Globus pallidus (tissue), 1 donor: Measurements from ENCODE around the gene NIPBL.
"Not testable (repeated sequence)": the region's sequence is repeated elsewhere in the genome, so short reads cannot be mapped to it uniquely, and the experiment has no call there.

ENCODE experiments used
- DNase-seq: peaks from one replicate; pipeline ENCODE4 v3.0.0-alpha.2; 2015; ENCODE audit warnings: low spot score

Gene NIPBL, protein sequence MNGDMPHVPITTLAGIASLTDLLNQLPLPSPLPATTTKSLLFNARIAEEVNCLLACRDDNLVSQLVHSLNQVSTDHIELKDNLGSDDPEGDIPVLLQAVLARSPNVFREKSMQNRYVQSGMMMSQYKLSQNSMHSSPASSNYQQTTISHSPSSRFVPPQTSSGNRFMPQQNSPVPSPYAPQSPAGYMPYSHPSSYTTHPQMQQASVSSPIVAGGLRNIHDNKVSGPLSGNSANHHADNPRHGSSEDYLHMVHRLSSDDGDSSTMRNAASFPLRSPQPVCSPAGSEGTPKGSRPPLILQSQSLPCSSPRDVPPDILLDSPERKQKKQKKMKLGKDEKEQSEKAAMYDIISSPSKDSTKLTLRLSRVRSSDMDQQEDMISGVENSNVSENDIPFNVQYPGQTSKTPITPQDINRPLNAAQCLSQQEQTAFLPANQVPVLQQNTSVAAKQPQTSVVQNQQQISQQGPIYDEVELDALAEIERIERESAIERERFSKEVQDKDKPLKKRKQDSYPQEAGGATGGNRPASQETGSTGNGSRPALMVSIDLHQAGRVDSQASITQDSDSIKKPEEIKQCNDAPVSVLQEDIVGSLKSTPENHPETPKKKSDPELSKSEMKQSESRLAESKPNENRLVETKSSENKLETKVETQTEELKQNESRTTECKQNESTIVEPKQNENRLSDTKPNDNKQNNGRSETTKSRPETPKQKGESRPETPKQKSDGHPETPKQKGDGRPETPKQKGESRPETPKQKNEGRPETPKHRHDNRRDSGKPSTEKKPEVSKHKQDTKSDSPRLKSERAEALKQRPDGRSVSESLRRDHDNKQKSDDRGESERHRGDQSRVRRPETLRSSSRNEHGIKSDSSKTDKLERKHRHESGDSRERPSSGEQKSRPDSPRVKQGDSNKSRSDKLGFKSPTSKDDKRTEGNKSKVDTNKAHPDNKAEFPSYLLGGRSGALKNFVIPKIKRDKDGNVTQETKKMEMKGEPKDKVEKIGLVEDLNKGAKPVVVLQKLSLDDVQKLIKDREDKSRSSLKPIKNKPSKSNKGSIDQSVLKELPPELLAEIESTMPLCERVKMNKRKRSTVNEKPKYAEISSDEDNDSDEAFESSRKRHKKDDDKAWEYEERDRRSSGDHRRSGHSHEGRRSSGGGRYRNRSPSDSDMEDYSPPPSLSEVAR (N-terminal part only)

GRCh38 chr5:36876299-36876964, at the start of gene NIPBL:
NIPBL (plus strand) TSS chr5:36876769; CDS start chr5:36953697, 76,928 bp downstream.
- peak; percentile 94 for DNase-seq

GRCh38 chr5:36832274-36832673, 44.3 kb upstream of the NIPBL start:
- DNase-seq, result no peak

DNA sequence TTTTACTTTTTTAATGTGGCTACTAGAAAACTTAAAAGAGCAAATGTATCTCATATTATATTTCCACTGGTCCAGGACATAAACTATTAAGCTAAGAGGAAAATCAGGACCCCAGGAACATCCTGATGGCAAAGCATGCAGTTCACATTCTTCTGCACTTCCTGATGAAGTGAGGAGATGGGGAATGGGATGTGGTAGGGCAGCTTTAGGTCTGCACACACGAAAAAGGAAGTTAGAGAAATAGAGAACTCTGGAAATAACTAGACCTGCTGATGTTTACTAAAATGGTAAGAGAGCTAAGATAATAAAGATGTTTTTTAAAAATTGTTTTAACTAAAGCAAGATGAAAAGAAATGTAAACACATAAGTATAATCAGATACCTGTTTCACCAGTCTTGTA, 39.7 kb upstream of the NIPBL start:
- peak; percentile 41 for DNase-seq

GRCh38 chr5:36839489-36840476, 36.8 kb upstream of the NIPBL start:
- no peak for DNase-seq

- no peak for DNase-seq
These were observed 34.9 kb upstream of the NIPBL start for GRCh38 chr5:36841677-36842076.

DNA sequence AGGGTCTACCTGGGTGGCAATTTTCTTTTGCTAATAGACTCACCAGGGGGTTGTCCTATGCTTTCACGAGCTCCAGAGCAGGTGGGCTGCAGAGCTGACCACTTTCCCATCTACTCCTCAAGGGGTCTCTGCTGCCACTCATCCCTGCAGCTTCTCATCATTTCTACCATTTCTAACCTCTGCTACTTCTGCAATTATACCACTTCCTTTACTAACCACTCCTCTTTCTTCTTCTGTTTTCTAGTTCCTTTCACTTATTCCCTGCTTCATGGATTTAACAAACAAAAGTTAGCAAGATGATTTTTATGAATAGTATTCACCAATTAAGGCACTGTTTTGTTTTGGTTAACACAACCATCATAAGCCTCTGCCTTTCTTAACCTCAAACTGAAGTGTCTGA, 34.5 kb upstream of the NIPBL start:
- DNase-seq, result no peak

DNA sequence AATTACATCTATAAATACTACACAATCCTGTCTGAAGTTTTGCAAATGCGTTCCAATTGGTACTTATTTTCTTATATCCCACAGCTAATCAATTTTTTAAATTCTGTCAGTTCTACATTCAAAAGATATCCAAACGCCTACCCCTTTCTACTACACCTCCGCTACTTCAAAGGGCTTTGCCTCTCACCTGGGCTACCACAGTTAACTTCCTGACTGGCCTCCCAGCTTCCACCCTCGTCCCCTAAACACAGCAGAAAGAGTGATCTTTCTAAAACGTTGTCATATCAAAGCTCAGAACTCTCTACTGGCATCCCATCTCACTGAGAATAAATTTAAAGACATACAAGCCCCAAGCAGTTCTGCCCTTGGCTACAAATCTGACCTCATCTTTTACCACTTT, 32.3 kb upstream of the NIPBL start:
- no peak for DNase-seq

DNA sequence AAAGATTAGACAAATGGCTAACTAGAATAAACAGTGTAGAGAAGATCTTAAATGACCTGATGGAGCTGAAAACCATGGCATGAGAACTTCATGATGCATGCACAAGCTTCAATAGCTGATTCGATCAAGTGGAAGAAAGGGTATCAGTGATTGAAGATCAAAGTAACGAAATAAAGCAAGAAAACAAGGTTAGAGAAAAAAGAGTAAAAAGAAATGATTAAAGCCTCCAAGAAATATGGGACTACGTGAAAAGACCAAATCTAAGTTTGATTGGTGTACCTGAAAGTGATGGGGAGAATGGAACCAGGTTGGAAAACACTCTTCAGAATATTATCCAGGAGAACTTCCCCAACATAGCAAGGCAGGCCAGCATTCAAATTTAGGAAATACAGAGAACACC, 28.0 kb upstream of the NIPBL start:
- not testable (repeated sequence) for DNase-seq

DNA sequence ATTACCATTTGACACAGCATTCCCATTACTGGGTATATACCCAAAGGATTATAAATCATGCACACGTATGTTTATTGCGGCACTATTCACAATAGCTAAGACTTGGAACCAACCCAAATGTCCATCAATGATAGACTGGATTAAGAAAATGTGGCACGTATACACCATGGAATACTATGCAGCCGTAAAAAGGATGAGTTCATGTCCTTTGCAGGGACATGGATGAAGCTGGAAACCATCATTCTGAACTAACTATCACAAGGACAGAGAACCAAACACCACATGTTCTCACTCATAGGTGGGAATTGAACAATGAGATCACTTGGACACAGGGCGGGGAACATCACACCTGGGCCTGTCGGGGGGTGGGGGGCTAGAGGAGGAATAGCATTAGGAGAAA, 23.7 kb upstream of the NIPBL start:
- not testable (repeated sequence) for DNase-seq

DNA sequence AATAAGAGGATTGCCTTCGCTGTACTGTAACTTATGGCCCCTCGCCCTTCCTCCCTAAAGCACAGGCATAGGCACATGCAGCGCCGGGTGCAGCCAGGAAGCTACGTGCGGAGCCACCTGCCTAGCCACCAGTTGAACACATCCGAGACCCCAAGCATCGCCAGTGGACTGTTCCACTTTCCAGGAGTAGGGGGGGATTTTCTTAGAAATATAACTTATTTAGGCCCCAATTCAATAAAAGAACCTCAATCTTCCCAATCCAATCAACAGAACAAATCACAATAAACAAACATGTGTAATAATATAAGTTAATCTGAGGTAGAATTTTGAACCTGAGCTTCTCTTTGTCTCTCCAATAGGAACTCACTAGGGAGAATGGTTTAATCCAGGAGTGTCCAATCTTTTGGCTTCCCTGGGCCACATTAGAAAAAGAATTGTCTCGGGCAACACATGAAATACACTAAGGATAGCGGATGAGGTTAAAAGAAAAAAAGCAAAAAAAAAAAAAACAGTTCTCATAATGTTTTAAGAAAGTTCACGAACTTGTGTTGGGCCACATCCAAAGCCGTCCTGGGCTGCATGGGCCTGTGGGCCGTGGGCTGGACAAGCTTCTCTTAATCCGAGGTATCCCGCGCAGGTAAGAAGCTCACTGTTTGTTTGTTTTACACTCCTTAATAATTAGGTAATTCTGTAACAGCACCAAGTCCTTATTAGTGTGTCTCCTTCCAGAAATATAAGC, 22.0 kb upstream of the NIPBL start:
- no peak for DNase-seq

GRCh38 chr5:36855141-36855495, 21.5 kb upstream of the NIPBL start:
- no peak for DNase-seq

DNA sequence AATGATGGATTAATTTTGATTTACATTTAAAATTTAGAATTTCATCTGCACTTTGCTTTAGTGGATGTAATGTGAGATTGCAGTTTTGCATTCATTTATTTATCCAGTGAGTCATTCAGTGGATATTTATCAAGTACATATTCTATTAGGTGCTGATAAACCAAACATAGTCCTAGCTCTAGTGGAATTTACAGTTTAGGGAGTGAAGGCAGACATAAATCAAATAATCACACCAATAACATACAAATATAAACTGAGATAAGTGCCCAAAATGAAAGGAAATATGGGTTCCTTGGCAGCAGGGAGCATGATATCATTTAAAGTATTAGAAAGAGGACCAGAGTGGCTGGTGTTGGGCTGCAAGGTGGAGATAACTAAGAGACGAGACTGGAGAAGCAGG, 14.7 kb upstream of the NIPBL start:
- no peak for DNase-seq

- peak; percentile 66 for DNase-seq
These were observed 6.0 kb upstream of the NIPBL start for GRCh38 chr5:36870399-36871040.

DNA sequence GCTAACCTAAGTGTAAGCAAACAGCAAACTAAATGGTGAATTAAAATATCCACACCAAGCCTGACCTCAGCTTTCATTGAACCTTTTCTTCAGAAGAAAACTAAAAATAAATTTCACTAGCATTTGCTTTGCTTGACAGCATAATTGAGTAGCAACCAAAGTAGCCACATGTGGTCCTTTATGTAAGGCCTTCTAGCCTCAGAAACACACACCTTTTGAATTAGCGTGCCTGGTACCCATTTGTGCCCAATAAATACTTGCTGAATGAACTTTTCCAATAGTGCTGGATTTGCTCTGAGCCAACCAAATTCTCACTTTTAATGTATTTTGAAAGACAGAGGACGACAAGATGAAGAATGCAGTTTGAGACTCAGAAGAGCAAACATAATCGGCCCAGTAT, 2.1 kb upstream of the NIPBL start:
- DNase-seq, result peak; percentile 21

GRCh38 chr5:36875051-36875789, 1.3 kb upstream of the NIPBL start:
- peak; percentile 57 for DNase-seq

GRCh38 chr5:36875790-36876298, 725 bp upstream of the NIPBL start:
- peak; percentile 87 for DNase-seq

DNA sequence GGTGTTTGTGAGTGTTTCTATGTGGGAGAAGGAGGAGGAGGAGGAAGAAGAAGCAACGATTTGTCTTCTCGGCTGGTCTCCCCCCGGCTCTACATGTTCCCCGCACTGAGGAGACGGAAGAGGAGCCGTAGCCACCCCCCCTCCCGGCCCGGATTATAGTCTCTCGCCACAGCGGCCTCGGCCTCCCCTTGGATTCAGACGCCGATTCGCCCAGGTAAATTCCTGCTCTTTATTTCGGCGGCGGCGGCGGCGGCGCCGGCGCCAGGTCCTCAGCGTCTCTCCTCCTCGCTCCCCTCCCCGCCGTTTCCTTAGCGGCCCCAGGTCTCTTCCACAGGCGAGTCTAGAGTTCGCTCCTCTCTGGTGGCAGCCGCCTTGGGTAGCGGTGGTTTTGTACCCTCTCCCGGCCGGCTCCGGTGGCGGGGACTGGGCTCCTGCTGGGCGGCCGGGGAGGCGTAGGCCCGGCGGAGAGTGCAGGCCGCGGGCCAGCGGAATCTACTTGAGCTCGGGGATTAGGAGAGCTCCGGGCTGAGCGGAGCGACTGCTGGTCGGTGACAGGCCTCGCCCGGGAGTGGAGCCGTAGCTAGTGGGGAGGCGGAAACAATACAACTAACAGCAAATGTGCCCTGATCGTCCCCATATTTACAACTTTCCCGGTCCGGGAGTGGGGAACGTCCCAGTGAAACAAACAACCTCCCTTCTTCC, 547 bp downstream of the NIPBL start:
- DNase-seq, result peak; percentile 77
